DND-41 (cell line): ENCODE results near the gene MUC22.

Source experiments
- ATAC-seq: fragments of 200-7000 bp; cut with Tn5 transposase; 3 replicates; pipeline ENCODE4 v1.9.1; 2021; ENCODE audit warnings: low read depth; ENCODE audit not compliant: insufficient read depth
- DNase-seq: peaks from one replicate; pipeline ENCODE4 v3.0.0-alpha.2; 2020
- H2AFZ ChIP-seq: 2 replicates; pipeline ENCODE4 v1.6.0; 2012; ENCODE audit warnings: low read depth, low read length
- H3K27ac ChIP-seq: 2 replicates; pipeline ENCODE4 v1.5.1; 2012; ENCODE audit warnings: low read length, inconsistent platforms
- H3K27me3 ChIP-seq: fragments of 200-600 bp; sonication (generic); 2 replicates; pipeline ENCODE4 v1.6.0; 2012; ENCODE audit warnings: low read length, mild to moderate bottlenecking, inconsistent platforms; ENCODE audit not compliant: insufficient read depth, poor library complexity
- H3K36me3 ChIP-seq: 2 replicates; pipeline ENCODE4 v1.5.1; 2012; ENCODE audit warnings: low read length, inconsistent platforms; ENCODE audit not compliant: insufficient read depth
- H3K4me1 ChIP-seq: 2 replicates; pipeline ENCODE4 v1.5.1; 2012; ENCODE audit warnings: mild to moderate bottlenecking, low read length; ENCODE audit not compliant: insufficient read depth
- H3K4me2 ChIP-seq: 2 replicates; pipeline ENCODE4 v1.6.0; 2012; ENCODE audit warnings: mild to moderate bottlenecking, moderate library complexity, low read length, inconsistent platforms; ENCODE audit not compliant: insufficient read depth
- H3K4me3 ChIP-seq, 2 experiments: fragments of 200-600 bp in 1 of 2; shearing (Covaris generic) in 1 of 2; 2 replicates each; pipeline ENCODE4 v1.5.1; 2012 to 2016; ENCODE audit warnings: inconsistent platforms in 2 of 2, low read length in 2 of 2, mild to moderate bottlenecking in 2 of 2, low read depth in 1 of 2, moderate library complexity in 1 of 2
- H3K79me2 ChIP-seq: 2 replicates; pipeline ENCODE4 v1.6.0; 2012; ENCODE audit warnings: low read length, inconsistent platforms; ENCODE audit not compliant: insufficient read depth
- H3K9ac ChIP-seq: 2 replicates; pipeline ENCODE4 v1.6.0; 2012; ENCODE audit warnings: low read depth, mild to moderate bottlenecking, inconsistent platforms, low read length, moderate library complexity
- H3K9me3 ChIP-seq: 2 replicates; pipeline ENCODE4 v1.5.1; 2012; ENCODE audit warnings: low read length, moderate library complexity, mild to moderate bottlenecking, inconsistent platforms; ENCODE audit not compliant: insufficient read depth, severe bottlenecking
- H4K20me1 ChIP-seq: 2 replicates; pipeline ENCODE4 v1.6.0; 2012; ENCODE audit warnings: low read length; ENCODE audit not compliant: insufficient read depth
- EZH2 ChIP-seq: IDR thresholded peaks from 3 replicates; pipeline ENCODE4 v1.6.1; 2012; ENCODE audit warnings: borderline replicate concordance, low read depth, mild to moderate bottlenecking, moderate library complexity, low read length, inconsistent platforms; ENCODE audit not compliant: severe bottlenecking
- TF ChIP-seq, protein P1 (sequence below): IDR thresholded peaks from 2 replicates; pipeline ENCODE4 v1.5.1; 2012; ENCODE audit warnings: borderline replicate concordance, low read length, moderate library complexity, mild to moderate bottlenecking; ENCODE audit not compliant: poor library complexity, severe bottlenecking; ENCODE audit errors: extremely low read depth

MUC22 gene

DNA sequence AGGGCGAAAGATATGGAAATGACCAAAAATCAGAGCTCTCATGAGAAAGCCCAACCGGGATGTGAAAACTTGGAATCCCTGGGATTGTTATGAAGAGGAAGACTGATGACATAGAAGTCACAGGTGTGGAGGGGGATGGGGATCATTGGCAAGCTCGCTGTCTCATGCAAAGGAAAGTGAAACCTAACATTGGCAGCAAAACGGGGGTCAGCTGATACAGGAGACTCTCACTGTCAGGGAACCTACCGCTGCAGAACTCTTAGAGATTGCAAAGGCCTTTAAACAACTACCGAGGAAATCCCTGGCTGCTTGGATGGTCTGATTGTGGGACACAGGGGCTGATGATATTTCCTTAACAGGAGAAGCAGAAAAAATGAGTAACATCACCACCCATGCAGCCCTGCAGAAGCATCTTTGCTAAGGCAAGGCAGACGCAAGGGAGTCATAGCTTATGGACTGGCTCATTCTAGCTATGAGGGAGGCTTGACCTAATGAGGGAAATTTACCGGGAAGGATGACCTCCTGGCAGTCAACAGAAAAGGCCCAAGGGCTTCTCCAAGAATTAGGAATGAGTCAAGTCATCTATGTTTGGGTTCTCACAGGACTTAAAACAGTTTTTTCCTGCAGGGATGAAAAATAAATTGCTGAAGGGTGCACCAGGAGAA lies 19.7 kb upstream of the MUC22 start:
- peak; percentile 85 for ATAC-seq
- Histone ChIP-seq H3K4me2 (peak overlapping the region; percentile 41), H3K9ac (no peak overlapping the region)

DNA sequence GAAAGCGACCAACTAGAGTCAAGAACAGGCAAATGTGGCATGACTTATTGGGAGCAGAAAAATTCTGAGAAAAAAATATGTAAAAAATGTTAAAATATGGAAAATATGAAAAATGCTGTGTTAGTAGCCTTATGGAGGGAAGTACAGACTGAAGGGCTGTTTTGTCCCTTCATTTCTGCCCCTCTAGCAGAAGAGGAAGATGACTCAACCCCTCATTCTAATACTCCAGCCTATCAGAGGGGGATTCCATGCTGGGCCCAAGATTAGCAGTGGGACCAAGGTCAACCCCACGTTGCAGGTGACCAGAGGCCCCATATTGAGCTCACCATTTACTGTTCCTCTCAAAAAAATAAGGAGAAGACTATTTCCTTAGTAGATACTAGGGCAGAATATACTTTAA lies 18.4 kb upstream of the MUC22 start:
- no peaks in the 10 kb centered on the region for H3K27me3 ChIP-seq
- no peak overlapping the region for H3K4me2 ChIP-seq
- peaks cover 8% of the 10 kb centered on the region for H3K4me1 ChIP-seq
- no peak overlapping the region for H3K9ac ChIP-seq
- no peak overlapping the region for H3K27ac ChIP-seq
- H4K20me1 ChIP-seq, result no peaks in the 10 kb centered on the region
- no peak overlapping the region for H3K4me3 ChIP-seq
- H2AFZ ChIP-seq, result no peak overlapping the region
- no peak for DNase-seq
- no peaks in the 10 kb centered on the region for H3K9me3 ChIP-seq
- ATAC-seq, result no peak
- no peak for TF ChIP-seq EZH2
- TF ChIP-seq, protein P1, sequence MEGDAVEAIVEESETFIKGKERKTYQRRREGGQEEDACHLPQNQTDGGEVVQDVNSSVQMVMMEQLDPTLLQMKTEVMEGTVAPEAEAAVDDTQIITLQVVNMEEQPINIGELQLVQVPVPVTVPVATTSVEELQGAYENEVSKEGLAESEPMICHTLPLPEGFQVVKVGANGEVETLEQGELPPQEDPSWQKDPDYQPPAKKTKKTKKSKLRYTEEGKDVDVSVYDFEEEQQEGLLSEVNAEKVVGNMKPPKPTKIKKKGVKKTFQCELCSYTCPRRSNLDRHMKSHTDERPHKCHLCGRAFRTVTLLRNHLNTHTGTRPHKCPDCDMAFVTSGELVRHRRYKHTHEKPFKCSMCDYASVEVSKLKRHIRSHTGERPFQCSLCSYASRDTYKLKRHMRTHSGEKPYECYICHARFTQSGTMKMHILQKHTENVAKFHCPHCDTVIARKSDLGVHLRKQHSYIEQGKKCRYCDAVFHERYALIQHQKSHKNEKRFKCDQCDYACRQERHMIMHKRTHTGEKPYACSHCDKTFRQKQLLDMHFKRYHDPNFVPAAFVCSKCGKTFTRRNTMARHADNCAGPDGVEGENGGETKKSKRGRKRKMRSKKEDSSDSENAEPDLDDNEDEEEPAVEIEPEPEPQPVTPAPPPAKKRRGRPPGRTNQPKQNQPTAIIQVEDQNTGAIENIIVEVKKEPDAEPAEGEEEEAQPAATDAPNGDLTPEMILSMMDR, result no peak
- H3K36me3 ChIP-seq, result no peaks in the 10 kb centered on the region
- H3K79me2 ChIP-seq, result no peaks in the 10 kb centered on the region

More for the DNA sequence above, 19.7 kb upstream of the MUC22 start:
- peak; percentile 41 for DNase-seq
- no peaks in the 10 kb centered on the region for H4K20me1 ChIP-seq
- peak overlapping the region; percentile 15 for H2AFZ ChIP-seq
- H3K4me1 ChIP-seq, result peaks cover 8% of the 10 kb centered on the region
- TF ChIP-seq, protein P1, result no peak
- no peak for TF ChIP-seq EZH2
- H3K36me3 ChIP-seq, result no peaks in the 10 kb centered on the region
- no peaks in the 10 kb centered on the region for H3K9me3 ChIP-seq
- no peak overlapping the region for H3K4me3 ChIP-seq
- no peak overlapping the region for H3K27ac ChIP-seq
- H3K27me3 ChIP-seq, result no peaks in the 10 kb centered on the region
- no peaks in the 10 kb centered on the region for H3K79me2 ChIP-seq

DNA sequence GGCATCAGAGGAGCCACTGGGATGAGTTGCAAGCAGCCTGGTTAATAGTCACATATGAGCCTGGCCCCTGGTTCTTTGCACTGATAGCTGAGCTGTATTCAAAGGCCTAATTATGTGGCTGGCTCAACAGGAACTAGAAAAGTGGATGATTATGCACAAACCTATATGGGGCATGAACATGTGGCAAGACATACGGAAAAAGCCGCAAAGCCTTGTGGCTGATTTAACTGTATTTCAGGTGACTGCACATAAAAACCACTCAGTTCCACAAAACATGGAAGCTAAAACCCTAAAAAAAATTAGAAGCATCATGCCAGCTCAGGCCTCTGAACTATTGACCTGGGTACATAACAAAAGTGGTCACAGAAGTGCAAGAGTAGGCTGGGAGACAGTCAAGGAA lies 13.0 kb upstream of the MUC22 start:
- Histone ChIP-seq H3K27me3 (no peaks in the 10 kb centered on the region), H3K9ac (no peak overlapping the region), H2AFZ (no peak overlapping the region), H3K4me2 (no peak overlapping the region), H3K27ac (no peak overlapping the region), H3K79me2 (no peaks in the 10 kb centered on the region), H3K4me3 (no peak overlapping the region), H3K4me1 (no peaks in the 10 kb centered on the region), H4K20me1 (no peaks in the 10 kb centered on the region), H3K9me3 (no peaks in the 10 kb centered on the region), H3K36me3 (no peaks in the 10 kb centered on the region)
- ATAC-seq (no peak), DNase-seq (no peak)
- TF ChIP-seq EZH2, result no peak
- TF ChIP-seq, protein P1, result no peak
